ENCODE data around the gene MEGF8. TPM values are rescaled to one million over a fixed set of nuclear protein-coding genes. Genes with fewer than 3 reads are reported as not detected.

The MEGF8 gene
- total and polyA plus RNA-seq, 2 of the 13 experiments (the other 11 are each of a cell fraction or from before 2014, with no cell fraction given) = 4.0 to 8.8 TPM

- TF ChIP-seq MYC (CRISPR knock-in tag; IDR thresholded peaks at IDR 0.05; ENCODE audit: borderline replicate concordance) (no peak), KDM1A (CRISPR knock-in tag; IDR thresholded peaks at IDR 0.05) (peak; percentile 90), ZNF331 (CRISPR knock-in tag; IDR thresholded peaks at IDR 0.05) (no peak), RXRB (CRISPR knock-in tag; IDR thresholded peaks at IDR 0.05; ENCODE audit: borderline replicate concordance) (no peak), TRAFD1 (CRISPR knock-in tag; IDR thresholded peaks at IDR 0.05; ENCODE audit: borderline replicate concordance) (no peak), KDM3A (CRISPR knock-in tag; IDR thresholded peaks at IDR 0.05; ENCODE audit: low read depth) (peak; percentile 22; the same call in 1 of the 2 replicates), CBX2 (IDR thresholded peaks at IDR 0.05; ENCODE audit: low read depth, low read length) (no peak), CBX2 (CRISPR knock-in tag; IDR thresholded peaks at IDR 0.05; ENCODE audit: low read depth) (no peak), ZNF773 (CRISPR knock-in tag; IDR thresholded peaks at IDR 0.05; ENCODE audit: borderline replicate concordance) (no peak), KAT7 (CRISPR knock-in tag; IDR thresholded peaks at IDR 0.05; ENCODE audit: borderline replicate concordance) (no peak), JUNB (CRISPR knock-in tag; IDR thresholded peaks at IDR 0.05; ENCODE audit: borderline replicate concordance) (no peak), ZNF142 (CRISPR knock-in tag; IDR thresholded peaks at IDR 0.05) (no peak)
- TF ChIP-seq, protein P1, sequence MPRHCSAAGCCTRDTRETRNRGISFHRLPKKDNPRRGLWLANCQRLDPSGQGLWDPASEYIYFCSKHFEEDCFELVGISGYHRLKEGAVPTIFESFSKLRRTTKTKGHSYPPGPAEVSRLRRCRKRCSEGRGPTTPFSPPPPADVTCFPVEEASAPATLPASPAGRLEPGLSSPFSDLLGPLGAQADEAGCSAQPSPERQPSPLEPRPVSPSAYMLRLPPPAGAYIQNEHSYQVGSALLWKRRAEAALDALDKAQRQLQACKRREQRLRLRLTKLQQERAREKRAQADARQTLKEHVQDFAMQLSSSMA (CRISPR knock-in tag; IDR thresholded peaks at IDR 0.05) = no peak
- TF ChIP-seq, protein P2, sequence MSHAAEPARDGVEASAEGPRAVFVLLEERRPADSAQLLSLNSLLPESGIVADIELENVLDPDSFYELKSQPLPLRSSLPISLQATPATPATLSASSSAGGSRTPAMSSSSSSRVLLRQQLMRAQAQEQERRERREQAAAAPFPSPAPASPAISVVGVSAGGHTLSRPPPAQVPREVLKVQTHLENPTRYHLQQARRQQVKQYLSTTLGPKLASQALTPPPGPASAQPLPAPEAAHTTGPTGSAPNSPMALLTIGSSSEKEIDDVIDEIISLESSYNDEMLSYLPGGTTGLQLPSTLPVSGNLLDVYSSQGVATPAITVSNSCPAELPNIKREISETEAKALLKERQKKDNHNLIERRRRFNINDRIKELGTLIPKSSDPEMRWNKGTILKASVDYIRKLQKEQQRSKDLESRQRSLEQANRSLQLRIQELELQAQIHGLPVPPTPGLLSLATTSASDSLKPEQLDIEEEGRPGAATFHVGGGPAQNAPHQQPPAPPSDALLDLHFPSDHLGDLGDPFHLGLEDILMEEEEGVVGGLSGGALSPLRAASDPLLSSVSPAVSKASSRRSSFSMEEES (CRISPR knock-in tag; IDR thresholded peaks at IDR 0.05) = no peak
- TF ChIP-seq, protein P3, sequence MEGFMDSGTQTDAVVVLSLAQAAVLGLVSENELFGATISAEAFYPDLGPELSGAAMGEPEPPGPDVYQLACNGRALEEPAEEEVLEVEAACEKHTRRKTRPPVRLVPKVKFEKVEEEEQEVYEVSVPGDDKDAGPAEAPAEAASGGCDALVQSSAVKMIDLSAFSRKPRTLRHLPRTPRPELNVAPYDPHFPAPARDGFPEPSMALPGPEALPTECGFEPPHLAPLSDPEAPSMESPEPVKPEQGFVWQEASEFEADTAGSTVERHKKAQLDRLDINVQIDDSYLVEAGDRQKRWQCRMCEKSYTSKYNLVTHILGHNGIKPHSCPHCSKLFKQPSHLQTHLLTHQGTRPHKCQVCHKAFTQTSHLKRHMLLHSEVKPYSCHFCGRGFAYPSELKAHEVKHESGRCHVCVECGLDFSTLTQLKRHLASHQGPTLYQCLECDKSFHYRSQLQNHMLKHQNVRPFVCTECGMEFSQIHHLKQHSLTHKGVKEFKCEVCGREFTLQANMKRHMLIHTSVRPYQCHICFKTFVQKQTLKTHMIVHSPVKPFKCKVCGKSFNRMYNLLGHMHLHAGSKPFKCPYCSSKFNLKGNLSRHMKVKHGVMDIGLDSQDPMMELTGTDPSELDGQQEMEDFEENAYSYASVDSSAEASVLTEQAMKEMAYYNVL (CRISPR knock-in tag; IDR thresholded peaks at IDR 0.05; ENCODE audit: borderline replicate concordance) = 0 out of 2 replicates have a peak, but pooled peaks have one; percentile 16
Measured at GRCh38 chr19:42324655-42325307, 654 bp upstream of the MEGF8 start (continued).
